Measurements from ENCODE around the gene TUB.

The TUB gene

GRCh38 chr11:8100605-8101004, 19.6 kb downstream of the TUB start:
- ChIA-PET POLR2A (interaction anchor here (1.7 kb wide), 1 partner anchor 113 kb away, joined by 3 read pairs; the partner anchor contains the start of gene EIF3F), CTCF (interaction anchor here (0.5 to 19.6 kb wide), 10 partner anchors 9 to 475 kb away, joined by 3 to 532 read pairs (median 22); partner anchors contain the start of gene TUB)
- Histone ChIP-seq H3K4me3 (ENCODE audit: low read depth, low read length) (no peak overlapping the region), H3K4me1 (ENCODE audit: control insufficient read depth, insufficient read depth, low read length) (no peaks in the 10 kb centered on the region), H3K36me3 (ENCODE audit: control insufficient read depth in 2 of 2, insufficient read depth in 1 of 2, low read length in 2 of 2) (peaks cover 0 to 100% of the 10 kb centered on the region in 2 experiments; a peak in 1 of 3 replicates), H3K27ac (ENCODE audit: extremely low read depth, low read depth, low read length) (no peak overlapping the region), H3K9me3 (ENCODE audit: control insufficient read depth, insufficient read depth, low read depth, low read length) (no peaks in the 10 kb centered on the region)
- TF ChIP-seq ZBTB1 (tag by site-specific recombination; IDR thresholded peaks at IDR 0.05) (no peak), ZNF76 (tag by site-specific recombination; IDR thresholded peaks at IDR 0.05; ENCODE audit: borderline replicate concordance, low read depth) (no peak), ZNF221 (tag by site-specific recombination; IDR thresholded peaks at IDR 0.05; ENCODE audit: borderline replicate concordance) (no peak), ZNF169 (tag by site-specific recombination; IDR thresholded peaks at IDR 0.05) (no peak), ZNF37A (tag by site-specific recombination; IDR thresholded peaks at IDR 0.05) (no peak), ZNF175 (tag by site-specific recombination; IDR thresholded peaks at IDR 0.05) (no peak), SP2 (tag by site-specific recombination; IDR thresholded peaks at IDR 0.05) (no peak), ZNF114 (tag by site-specific recombination; IDR thresholded peaks at IDR 0.05) (no peak), ZIC2 (tag by site-specific recombination; IDR thresholded peaks at IDR 0.05) (no peak), KLF7 (tag by site-specific recombination; IDR thresholded peaks at IDR 0.05; ENCODE audit: borderline replicate concordance) (no peak), ZNF394 (tag by site-specific recombination; IDR thresholded peaks at IDR 0.05; ENCODE audit: borderline replicate concordance) (no peak), ZNF529 (tag by site-specific recombination; IDR thresholded peaks at IDR 0.05; ENCODE audit: insufficient replicate concordance) (no peak), ZNF311 (tag by site-specific recombination; IDR thresholded peaks at IDR 0.05; ENCODE audit: borderline replicate concordance) (no peak), ZNF366 (tag by site-specific recombination; conservative IDR thresholded peaks at IDR 0.05) (no peak)
- TF ChIP-seq, protein P1, sequence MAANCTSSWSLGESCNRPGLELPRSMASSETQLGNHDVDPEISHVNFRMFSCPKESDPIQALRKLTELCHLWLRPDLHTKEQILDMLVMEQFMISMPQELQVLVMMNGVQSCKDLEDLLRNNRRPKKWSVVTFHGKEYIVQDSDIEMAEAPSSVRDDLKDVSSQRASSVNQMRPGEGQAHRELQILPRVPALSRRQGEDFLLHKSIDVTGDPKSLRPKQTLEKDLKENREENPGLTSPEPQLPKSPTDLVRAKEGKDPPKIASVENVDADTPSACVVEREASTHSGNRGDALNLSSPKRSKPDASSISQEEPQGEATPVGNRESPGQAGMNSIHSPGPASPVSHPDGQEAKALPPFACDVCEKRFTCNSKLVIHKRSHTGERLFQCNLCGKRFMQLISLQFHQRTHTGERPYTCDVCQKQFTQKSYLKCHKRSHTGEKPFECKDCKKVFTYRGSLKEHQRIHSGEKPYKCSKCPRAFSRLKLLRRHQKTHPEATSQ (tag by site-specific recombination; IDR thresholded peaks at IDR 0.05) = no peak

GRCh38 chr11:8101421-8101820, 20.4 kb downstream of the TUB start:
- TF ChIP-seq, protein P2, sequence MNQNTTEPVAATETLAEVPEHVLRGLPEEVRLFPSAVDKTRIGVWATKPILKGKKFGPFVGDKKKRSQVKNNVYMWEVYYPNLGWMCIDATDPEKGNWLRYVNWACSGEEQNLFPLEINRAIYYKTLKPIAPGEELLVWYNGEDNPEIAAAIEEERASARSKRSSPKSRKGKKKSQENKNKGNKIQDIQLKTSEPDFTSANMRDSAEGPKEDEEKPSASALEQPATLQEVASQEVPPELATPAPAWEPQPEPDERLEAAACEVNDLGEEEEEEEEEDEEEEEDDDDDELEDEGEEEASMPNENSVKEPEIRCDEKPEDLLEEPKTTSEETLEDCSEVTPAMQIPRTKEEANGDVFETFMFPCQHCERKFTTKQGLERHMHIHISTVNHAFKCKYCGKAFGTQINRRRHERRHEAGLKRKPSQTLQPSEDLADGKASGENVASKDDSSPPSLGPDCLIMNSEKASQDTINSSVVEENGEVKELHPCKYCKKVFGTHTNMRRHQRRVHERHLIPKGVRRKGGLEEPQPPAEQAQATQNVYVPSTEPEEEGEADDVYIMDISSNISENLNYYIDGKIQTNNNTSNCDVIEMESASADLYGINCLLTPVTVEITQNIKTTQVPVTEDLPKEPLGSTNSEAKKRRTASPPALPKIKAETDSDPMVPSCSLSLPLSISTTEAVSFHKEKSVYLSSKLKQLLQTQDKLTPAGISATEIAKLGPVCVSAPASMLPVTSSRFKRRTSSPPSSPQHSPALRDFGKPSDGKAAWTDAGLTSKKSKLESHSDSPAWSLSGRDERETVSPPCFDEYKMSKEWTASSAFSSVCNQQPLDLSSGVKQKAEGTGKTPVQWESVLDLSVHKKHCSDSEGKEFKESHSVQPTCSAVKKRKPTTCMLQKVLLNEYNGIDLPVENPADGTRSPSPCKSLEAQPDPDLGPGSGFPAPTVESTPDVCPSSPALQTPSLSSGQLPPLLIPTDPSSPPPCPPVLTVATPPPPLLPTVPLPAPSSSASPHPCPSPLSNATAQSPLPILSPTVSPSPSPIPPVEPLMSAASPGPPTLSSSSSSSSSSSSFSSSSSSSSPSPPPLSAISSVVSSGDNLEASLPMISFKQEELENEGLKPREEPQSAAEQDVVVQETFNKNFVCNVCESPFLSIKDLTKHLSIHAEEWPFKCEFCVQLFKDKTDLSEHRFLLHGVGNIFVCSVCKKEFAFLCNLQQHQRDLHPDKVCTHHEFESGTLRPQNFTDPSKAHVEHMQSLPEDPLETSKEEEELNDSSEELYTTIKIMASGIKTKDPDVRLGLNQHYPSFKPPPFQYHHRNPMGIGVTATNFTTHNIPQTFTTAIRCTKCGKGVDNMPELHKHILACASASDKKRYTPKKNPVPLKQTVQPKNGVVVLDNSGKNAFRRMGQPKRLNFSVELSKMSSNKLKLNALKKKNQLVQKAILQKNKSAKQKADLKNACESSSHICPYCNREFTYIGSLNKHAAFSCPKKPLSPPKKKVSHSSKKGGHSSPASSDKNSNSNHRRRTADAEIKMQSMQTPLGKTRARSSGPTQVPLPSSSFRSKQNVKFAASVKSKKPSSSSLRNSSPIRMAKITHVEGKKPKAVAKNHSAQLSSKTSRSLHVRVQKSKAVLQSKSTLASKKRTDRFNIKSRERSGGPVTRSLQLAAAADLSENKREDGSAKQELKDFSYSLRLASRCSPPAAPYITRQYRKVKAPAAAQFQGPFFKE (tag by site-specific recombination; IDR thresholded peaks at IDR 0.05; ENCODE audit: borderline replicate concordance) = no peak
- TF ChIP-seq ZNF341 (tag by site-specific recombination; IDR thresholded peaks at IDR 0.05; ENCODE audit: low read depth) (no peak), YY2 (tag by site-specific recombination; IDR thresholded peaks at IDR 0.05) (no peak)
- H3K4me3 ChIP-seq (ENCODE audit: low read depth, low read length) = no peak overlapping the region
- ChIA-PET POLR2A (no interaction called here), CTCF (interaction anchor here (0.6 to 19.6 kb wide), 4 partner anchors 13 to 94 kb away, joined by 3 to 532 read pairs (median 230); no protein-coding TSS in a partner anchor)
- H3K36me3 ChIP-seq (ENCODE audit: control insufficient read depth in 2 of 2, insufficient read depth in 1 of 2, low read length in 2 of 2) = peaks cover 0 to 100% of the 10 kb centered on the region in 2 experiments; a peak in 1 of 3 replicates
- H3K4me1 ChIP-seq (ENCODE audit: control insufficient read depth, insufficient read depth, low read length) = no peaks in the 10 kb centered on the region
- no peaks in the 10 kb centered on the region for H3K9me3 ChIP-seq (ENCODE audit: control insufficient read depth, insufficient read depth, low read depth, low read length)
- H3K27ac ChIP-seq (ENCODE audit: extremely low read depth, low read depth, low read length) = no peak overlapping the region
